Fibroblast of the aortic adventitia (primary cell): ENCODE results near the gene SYT17. TPM values are rescaled to one million over a fixed set of nuclear protein-coding genes. Genes with fewer than 3 reads are reported as not detected.

Source experiments
- DNase-seq: peaks from one replicate; pipeline ENCODE4 v3.0.0-alpha.2; 2010; ENCODE audit warnings: low read depth
- H3K4me3 ChIP-seq: 2 replicates; pipeline ENCODE4 v1.5.1; 2011; ENCODE audit warnings: low read depth, mild to moderate bottlenecking, control low read depth, low read length, moderate library complexity
- total RNA-seq: library from RNA; depleted of rRNA; stranded (reverse); fragments of >200 nt; gene quantifications from 2 replicates; pipeline ENCODE4 v1.2.3, GENCODE V29; 2012; ENCODE audit warnings: low replicate concordance
- TF ChIP-seq, protein P1 (sequence below): IDR thresholded peaks from 2 replicates; pipeline ENCODE4 v1.5.1; 2011; ENCODE audit warnings: mild to moderate bottlenecking, low read length, control low read depth, inconsistent platforms; ENCODE audit not compliant: insufficient read depth

The SYT17 gene
- total RNA-seq, 1 donor, result under 0.01 TPM

DNA sequence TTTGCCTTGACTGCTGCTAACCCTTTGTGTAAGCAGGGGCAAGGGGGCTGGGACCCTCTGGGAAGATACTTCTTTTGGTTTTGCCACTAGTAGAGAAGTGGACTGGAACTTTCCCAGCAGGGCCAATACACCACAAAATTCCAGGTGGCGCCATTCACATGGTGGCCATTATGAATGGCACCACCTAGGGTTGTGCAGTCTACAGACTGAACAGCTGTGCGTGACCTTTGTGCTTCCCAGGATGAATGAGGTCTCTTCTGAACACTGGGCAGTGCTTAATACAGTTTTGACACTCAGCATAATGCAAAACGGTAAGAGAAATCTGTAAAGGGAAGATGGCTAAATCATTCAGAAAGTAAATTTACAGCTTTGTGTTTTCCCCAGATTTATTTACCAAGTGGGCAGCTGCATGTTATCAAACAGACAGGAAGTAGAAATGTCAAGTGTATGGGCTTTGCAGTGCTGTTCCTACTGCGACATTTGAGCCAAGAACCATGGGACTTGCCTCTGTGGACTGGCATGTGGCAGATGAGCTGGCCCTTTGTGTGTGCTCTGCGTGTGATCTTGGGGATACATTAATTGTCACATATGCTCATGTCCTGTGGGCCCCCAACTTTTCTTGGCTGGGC, 9.2 kb downstream of the SYT17 start:
- no peak overlapping the region for H3K4me3 ChIP-seq
- no peak for DNase-seq
- TF ChIP-seq, protein P1, sequence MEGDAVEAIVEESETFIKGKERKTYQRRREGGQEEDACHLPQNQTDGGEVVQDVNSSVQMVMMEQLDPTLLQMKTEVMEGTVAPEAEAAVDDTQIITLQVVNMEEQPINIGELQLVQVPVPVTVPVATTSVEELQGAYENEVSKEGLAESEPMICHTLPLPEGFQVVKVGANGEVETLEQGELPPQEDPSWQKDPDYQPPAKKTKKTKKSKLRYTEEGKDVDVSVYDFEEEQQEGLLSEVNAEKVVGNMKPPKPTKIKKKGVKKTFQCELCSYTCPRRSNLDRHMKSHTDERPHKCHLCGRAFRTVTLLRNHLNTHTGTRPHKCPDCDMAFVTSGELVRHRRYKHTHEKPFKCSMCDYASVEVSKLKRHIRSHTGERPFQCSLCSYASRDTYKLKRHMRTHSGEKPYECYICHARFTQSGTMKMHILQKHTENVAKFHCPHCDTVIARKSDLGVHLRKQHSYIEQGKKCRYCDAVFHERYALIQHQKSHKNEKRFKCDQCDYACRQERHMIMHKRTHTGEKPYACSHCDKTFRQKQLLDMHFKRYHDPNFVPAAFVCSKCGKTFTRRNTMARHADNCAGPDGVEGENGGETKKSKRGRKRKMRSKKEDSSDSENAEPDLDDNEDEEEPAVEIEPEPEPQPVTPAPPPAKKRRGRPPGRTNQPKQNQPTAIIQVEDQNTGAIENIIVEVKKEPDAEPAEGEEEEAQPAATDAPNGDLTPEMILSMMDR, result no peak

GRCh38 chr16:19179546-19180490, 11.8 kb downstream of the SYT17 start:
- H3K4me3 ChIP-seq, result no peak overlapping the region
- TF ChIP-seq, protein P1, result peak; percentile 44
- peak; percentile 33 for DNase-seq

DNA sequence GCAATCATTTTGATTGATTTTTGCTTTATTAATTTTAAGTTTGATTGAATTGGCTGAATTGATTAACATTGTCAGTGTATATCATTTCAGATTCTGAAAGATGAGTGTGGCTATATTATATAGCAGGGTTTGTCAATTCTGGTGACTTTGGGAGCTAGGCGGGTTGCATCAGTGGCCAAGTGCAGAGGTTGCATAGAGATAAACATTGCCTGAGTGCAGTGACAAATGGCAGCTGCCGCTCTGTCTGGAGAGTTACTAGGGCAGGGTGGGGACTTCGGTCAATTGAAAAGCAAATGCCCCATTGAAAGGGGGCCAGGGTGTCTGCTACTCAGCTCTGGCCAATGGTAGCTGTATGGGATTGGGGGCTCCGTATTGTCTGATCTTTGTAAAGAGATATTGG, 12.7 kb downstream of the SYT17 start:
- TF ChIP-seq, protein P1, result no peak
- DNase-seq, result no peak
- no peak overlapping the region for H3K4me3 ChIP-seq

DNA sequence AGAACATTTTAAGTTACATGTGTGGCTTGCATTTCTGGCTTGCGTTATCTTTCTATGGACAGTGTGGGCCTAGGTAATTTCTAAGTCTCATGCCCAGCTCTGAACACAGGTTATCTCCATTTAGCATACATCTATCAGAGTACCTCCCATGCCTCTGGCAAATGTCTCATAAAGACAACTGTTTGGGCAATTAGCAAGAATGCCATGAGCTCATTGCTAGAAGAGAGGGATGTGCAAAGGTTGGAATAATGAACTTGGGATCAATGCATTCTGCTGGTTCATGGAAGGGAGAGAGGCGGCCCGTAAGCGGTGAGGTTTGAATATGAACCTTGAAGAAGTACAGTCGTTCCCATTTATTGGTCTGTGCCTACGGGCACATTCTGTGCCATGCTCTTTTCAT, 14.4 kb downstream of the SYT17 start:
- TF ChIP-seq, protein P1, result no peak
- H3K4me3 ChIP-seq, result no peak overlapping the region
- no peak for DNase-seq

DNA sequence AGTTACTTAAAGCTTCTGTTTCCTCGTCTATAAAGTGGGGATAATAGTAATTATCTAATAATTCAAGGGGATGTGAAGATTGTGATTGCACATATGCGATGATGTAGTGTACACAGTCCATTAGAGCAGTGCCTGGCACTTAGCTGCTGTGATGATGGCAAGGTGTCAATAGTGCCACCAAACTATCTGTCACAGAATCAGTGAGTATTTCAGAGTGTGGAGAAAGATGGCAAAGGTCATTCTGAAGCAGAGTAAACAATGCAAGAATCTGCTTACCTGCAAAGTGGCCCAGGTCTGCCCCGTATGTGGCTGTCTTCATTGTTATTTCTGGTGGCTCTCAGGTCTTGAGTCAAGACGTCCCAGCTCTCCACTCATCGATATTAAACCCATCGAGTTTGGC, 15.1 kb downstream of the SYT17 start:
- DNase-seq, result no peak
- TF ChIP-seq, protein P1, result no peak
- no peak overlapping the region for H3K4me3 ChIP-seq

GRCh38 chr16:19184823-19185509, 16.9 kb downstream of the SYT17 start:
- no peak overlapping the region for H3K4me3 ChIP-seq
- TF ChIP-seq, protein P1, result no peak
- DNase-seq, result no peak
